Gastrocnemius medialis (tissue), 4 donors: ENCODE results near the gene SEPTIN12. TPM values are rescaled to one million over a fixed set of nuclear protein-coding genes. Genes with fewer than 3 reads are reported as not detected.

Experiments used
- ATAC-seq, 2 donors: fragments of 150-250 bp; one replicate each; pipeline ENCODE4 v1.9.1; 2016
- DNase-seq, 2 donors: peaks; one replicate each; pipeline ENCODE4 v3.0.0-alpha.2; 2019
- H3K27ac ChIP-seq, 4 donors: fragments of 200-600 bp; sonication (generic); 1 replicate in 1 of 4; 2 replicates in 3 of 4; pipeline ENCODE4 v1.5.1; 2016 to 2018; ENCODE audit warnings: mild to moderate bottlenecking in 2 of 4, moderate library complexity in 1 of 4
- H3K27me3 ChIP-seq, 3 donors: fragments of 200-600 bp; sonication (generic) in 2 of 3; 1 replicate in 1 of 3; 2 replicates in 2 of 3; pipeline versions ENCODE4 v1.5.1 to v1.6.0; 2016 to 2019; ENCODE audit warnings: mild to moderate bottlenecking in 1 of 3, moderate library complexity in 1 of 3
- H3K36me3 ChIP-seq, 2 donors: fragments of 200-600 bp; sonication (generic) in 1 of 2; one replicate each; pipeline ENCODE4 v1.5.1; 2017 to 2018
- H3K4me1 ChIP-seq, 2 donors: fragments of 200-600 bp; sonication (generic) in 1 of 2; one replicate each; pipeline ENCODE4 v1.5.1; 2016 to 2017; ENCODE audit warnings: mild to moderate bottlenecking in 2 of 2
- H3K4me3 ChIP-seq, 4 donors: fragments of 200-600 bp; sonication (generic) in 3 of 4; 1 replicate in 1 of 4; 2 replicates in 3 of 4; pipeline ENCODE4 v1.5.1; 2016 to 2019; ENCODE audit warnings: mild to moderate bottlenecking in 2 of 4
- H3K9me3 ChIP-seq, 3 donors: fragments of 200-600 bp; sonication (generic) in 2 of 3; 1 replicate in 1 of 3; 2 replicates in 2 of 3; pipeline ENCODE4 v1.5.1; 2016 to 2019
- CTCF ChIP-seq, 5 experiments: fragments of 450-650 bp in 3 of 5; fragments of 200-600 bp in 2 of 5; sonication (generic) in 2 of 5; IDR thresholded peaks in 4 of 5; conservative IDR thresholded peaks in 1 of 5; 1 replicate in 4 of 5; 2 replicates in 1 of 5; pipeline ENCODE4 v1.5.1; 2016 to 2019; ENCODE audit warnings: antibody characterized with exemption in 5 of 5, mild to moderate bottlenecking in 3 of 5, moderate library complexity in 3 of 5
- POLR2A ChIP-seq, 2 donors: fragments of 450-650 bp; IDR thresholded peaks; one replicate each; pipeline ENCODE4 v1.6.1; 2017; ENCODE audit warnings: antibody characterized with exemption in 2 of 2, mild to moderate bottlenecking in 2 of 2, moderate library complexity in 2 of 2
- in situ Hi-C, 4 donors: fragments of 200-750 bp; cut with MboI; loops; one replicate each; pipeline versions ENCODE4 v1.15.0 to v1.8.0; 2017; ENCODE audit warnings: low sequenced_read_pairs in 4 of 4
- intact Hi-C: fragments of 100-400 bp; cut with DNase I; formaldehyde crosslinking; loops from one replicate; pipeline ENCODE4 v1.15.1; 2023; ENCODE audit warnings: low total_unique reads
- total RNA-seq, 4 donors: library from RNA; depleted of rRNA; stranded (reverse); fragments of >200 nt; gene quantifications; one replicate each; pipeline versions ENCODE4 v1.1.0 to v1.2.3, GENCODE V29; 2016

SEPTIN12 gene, protein sequence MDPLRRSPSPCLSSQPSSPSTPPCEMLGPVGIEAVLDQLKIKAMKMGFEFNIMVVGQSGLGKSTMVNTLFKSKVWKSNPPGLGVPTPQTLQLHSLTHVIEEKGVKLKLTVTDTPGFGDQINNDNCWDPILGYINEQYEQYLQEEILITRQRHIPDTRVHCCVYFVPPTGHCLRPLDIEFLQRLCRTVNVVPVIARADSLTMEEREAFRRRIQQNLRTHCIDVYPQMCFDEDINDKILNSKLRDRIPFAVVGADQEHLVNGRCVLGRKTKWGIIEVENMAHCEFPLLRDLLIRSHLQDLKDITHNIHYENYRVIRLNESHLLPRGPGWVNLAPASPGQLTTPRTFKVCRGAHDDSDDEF
- total RNA-seq, result not detected

DNA sequence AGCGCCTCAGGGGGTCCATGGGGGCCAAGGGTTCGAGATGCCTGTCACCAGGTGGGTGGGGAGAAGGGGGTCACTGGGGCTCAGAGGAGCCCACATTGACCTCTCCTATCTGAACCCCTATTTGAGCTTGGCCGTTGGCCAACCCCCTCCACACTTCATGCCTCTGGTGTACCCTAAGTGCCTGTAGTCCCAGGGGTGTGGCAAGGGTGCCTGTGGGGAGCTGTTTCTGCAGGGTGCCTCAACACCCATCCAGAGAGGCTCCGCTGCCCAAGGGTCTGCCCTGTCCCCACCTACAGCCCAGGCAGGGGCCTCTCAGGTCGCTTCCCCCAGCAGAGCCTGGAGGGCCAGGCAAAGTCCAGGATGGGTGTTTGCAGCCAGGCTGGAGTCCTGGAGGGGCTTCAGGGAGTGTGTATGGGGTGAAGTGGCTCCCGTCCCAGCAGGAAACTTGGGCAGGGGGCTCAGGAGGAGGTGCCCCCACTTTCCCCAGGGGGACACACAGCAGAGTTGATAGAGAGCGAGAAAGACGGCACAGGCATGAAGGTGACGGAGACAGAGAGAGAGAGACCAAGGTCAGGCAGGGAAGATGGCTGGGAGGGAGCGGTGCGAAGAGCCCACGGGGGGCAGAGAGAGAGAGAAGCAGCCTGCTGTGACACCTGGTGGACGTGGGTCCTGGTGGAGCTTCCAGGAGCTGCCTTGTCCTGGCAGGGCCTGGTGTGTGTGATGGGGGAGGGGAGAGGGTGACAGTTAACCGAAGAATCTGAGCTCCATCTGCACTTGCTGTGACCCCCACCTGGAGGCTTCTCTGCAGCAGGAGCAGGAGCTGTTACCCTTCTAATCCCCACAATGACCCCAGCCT is at the start of gene SEPTIN12:
Gene SEPTIN12, minus strand, starts transcription at position 719 of the 856 bp plus-strand sequence. Its CDS starts 700 bp downstream, at position 19.
- no peak within 1 kb of the TSS for H3K4me3 ChIP-seq
- intact Hi-C loops, result no loop called here
- in situ Hi-C loops, result no loop called here
- H3K27me3 ChIP-seq, result no peaks in the 10 kb centered on the region
- TF ChIP-seq POLR2A (IDR thresholded peaks at IDR 0.05) (no peak), CTCF (IDR thresholded peaks at IDR 0.05 in 4 of 5, conservative IDR thresholded peaks at IDR 0.05 in 1 of 5) (no peak)
- ATAC-seq, result no peak
- H3K4me1 ChIP-seq, result no peaks in the 10 kb centered on the region
- DNase-seq, result no peak
- H3K27ac ChIP-seq, result no peak within 1 kb of the TSS
- H3K9me3 ChIP-seq, result no peaks in the 10 kb centered on the region
- no peaks in the 10 kb centered on the region for H3K36me3 ChIP-seq

GRCh38 chr16:4836727-4837126 is 48.6 kb upstream of the SEPTIN12 start:
- ATAC-seq (no peak), DNase-seq (no peak)
- no peak for TF ChIP-seq POLR2A (IDR thresholded peaks at IDR 0.05)
- TF ChIP-seq CTCF (IDR thresholded peaks at IDR 0.05 in 4 of 5, conservative IDR thresholded peaks at IDR 0.05 in 1 of 5), result no peak
- in situ Hi-C loops (no loop called here), intact Hi-C loops (no loop called here)
- no peaks in the 10 kb centered on the region for H3K27me3 ChIP-seq
- peak overlapping the region in 1 of 4 donors; percentile 3 for H3K27ac ChIP-seq
- H3K9me3 ChIP-seq, result no peaks in the 10 kb centered on the region
- H3K4me3 ChIP-seq, result no peak overlapping the region
- peaks cover 4 to 68% of the 10 kb centered on the region in 2 donors for H3K36me3 ChIP-seq
- H3K4me1 ChIP-seq, result peaks cover 23 to 26% of the 10 kb centered on the region in 2 donors

DNA sequence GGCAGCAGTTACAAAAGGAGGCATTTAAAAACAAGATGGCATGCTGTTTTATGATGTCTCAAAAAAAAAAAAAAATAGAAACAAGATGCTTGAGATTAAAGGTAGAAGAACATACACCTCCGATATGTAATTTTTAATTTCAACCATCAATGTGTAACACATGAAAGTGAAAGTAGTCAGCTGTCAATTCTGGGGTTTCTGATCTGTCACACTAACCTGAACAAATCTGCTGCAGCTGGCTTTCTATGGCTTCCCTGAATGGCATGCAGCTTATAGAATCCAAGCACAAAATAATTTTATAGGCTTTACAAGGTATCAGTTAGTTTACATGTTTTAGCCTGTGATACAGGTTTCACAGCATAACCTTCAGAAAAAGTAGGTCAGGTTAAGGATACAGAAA is 45.4 kb upstream of the SEPTIN12 start:
- H3K36me3 ChIP-seq, result peaks cover 5 to 64% of the 10 kb centered on the region in 2 donors
- peaks cover 37 to 46% of the 10 kb centered on the region in 2 donors for H3K4me1 ChIP-seq
- no peak overlapping the region for H3K4me3 ChIP-seq
- H3K27ac ChIP-seq, result no peak overlapping the region
- in situ Hi-C loops (no loop called here), intact Hi-C loops (no loop called here)
- TF ChIP-seq POLR2A (IDR thresholded peaks at IDR 0.05), result no peak
- no peak for TF ChIP-seq CTCF (IDR thresholded peaks at IDR 0.05 in 4 of 5, conservative IDR thresholded peaks at IDR 0.05 in 1 of 5)
- no peaks in the 10 kb centered on the region for H3K27me3 ChIP-seq
- DNase-seq (no peak), ATAC-seq (no peak)
- H3K9me3 ChIP-seq, result no peaks in the 10 kb centered on the region

GRCh38 chr16:4832698-4833343 is 44.7 kb upstream of the SEPTIN12 start:
- no peak for ATAC-seq
- peaks cover 5 to 56% of the 10 kb centered on the region in 2 donors for H3K36me3 ChIP-seq
- H3K4me3 ChIP-seq, result no peak overlapping the region
- H3K27ac ChIP-seq, result no peak overlapping the region
- H3K27me3 ChIP-seq, result no peaks in the 10 kb centered on the region
- H3K4me1 ChIP-seq, result peaks cover 45 to 54% of the 10 kb centered on the region in 2 donors
- TF ChIP-seq CTCF (IDR thresholded peaks at IDR 0.05 in 4 of 5, conservative IDR thresholded peaks at IDR 0.05 in 1 of 5), result no peak
- no peak for TF ChIP-seq POLR2A (IDR thresholded peaks at IDR 0.05)
- DNase-seq, result no peak
- no peaks in the 10 kb centered on the region for H3K9me3 ChIP-seq
- intact Hi-C loops, result no loop called here
- in situ Hi-C loops, result no loop called here
